ENCODE results near the gene RPS16. TPM values are rescaled to one million over a fixed set of nuclear protein-coding genes. Genes with fewer than 3 reads are reported as not detected.

The RPS16 gene
- total RNA-seq, 4 donors from 2014 or later = 718 to 1,665 (median 1,335) TPM

DNA sequence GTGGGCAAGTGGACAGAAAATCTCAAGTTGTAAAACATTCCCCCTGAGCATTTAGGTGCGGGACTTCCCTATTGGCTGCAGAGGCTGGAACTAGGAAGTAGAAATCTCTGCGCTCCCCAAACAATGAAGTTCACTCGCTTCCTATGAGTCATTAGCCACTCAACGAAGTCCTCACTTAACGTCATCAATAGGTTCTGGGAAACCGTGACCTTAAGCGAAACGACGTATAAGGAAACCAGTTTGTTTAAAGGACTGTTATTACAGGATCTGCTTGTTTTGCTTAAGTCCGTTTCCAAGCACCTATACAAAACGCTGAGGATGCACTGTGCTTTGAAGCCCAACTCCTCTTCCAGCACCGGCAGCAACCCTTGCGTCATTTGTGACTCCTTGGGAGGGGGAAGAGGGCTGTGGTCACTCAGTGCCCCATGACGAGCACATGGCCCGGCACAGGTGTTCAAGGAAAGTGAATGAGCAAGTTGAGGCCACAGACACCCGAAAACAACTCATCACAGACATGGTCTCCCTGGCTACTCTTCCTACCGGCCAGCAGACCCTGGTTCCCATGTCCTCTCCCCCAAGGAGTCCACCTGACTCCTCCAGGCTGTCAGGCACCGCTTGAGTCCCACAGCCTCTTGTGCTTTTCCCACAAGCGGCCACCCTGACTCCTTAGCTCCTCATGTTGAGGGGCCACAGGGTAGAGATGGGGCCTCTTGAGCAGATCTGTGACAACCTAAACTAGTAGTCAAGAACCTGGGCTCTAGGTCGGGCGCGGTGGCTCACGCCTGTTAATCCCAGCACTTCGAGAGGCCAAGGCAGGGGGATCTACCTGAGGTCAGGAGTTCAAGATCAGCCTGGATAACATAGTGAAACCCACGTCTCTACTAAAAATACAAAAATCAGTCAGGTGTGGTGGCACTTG is 4.8 kb downstream of the RPS16 start:
- in situ Hi-C loops (cut with MboI; ENCODE audit: low pct_ligation_motif_present in 1 of 4, low pct_unique_long_range_greater_than_20kb in 1 of 4, low sequenced_read_pairs in 3 of 4) (loop anchor here in 1 of 4 donors (25.0 kb wide), 1 partner anchor 106 kb away; the partner anchor contains the start of genes EID2 and EID2B), intact Hi-C loops (cut with DNase I; ENCODE audit: low total_unique reads) (no loop called here)
- DNase-seq = peak; percentile 59
- Histone ChIP-seq H3K4me3 (no peak overlapping the region), H3K36me3 (peaks cover 0 to 26% (median 10%) of the 10 kb centered on the region in 4 donors), H3K4me1 (peaks cover 14 to 40% (median 32%) of the 10 kb centered on the region in 4 donors), H3K27ac (peak overlapping the region; percentile 49 to 88 (median 78)), H3K27me3 (no peaks in the 10 kb centered on the region), H3K9me3 (no peaks in the 10 kb centered on the region)
- WGBS, 2 donors (ENCODE audit: low coverage in 1 of 2) = 31 to 44% methylated on average over 5 to 25 of the region's 25 CpGs
- TF ChIP-seq POLR2A (IDR thresholded peaks at IDR 0.05) (peak; percentile 20), POLR2AphosphoS5 (IDR thresholded peaks at IDR 0.05) (peak; percentile 27 to 38 (median 34)), EP300 (IDR thresholded peaks at IDR 0.05; ENCODE audit: low read depth) (peak; percentile 59)
- TF ChIP-seq, protein P1, sequence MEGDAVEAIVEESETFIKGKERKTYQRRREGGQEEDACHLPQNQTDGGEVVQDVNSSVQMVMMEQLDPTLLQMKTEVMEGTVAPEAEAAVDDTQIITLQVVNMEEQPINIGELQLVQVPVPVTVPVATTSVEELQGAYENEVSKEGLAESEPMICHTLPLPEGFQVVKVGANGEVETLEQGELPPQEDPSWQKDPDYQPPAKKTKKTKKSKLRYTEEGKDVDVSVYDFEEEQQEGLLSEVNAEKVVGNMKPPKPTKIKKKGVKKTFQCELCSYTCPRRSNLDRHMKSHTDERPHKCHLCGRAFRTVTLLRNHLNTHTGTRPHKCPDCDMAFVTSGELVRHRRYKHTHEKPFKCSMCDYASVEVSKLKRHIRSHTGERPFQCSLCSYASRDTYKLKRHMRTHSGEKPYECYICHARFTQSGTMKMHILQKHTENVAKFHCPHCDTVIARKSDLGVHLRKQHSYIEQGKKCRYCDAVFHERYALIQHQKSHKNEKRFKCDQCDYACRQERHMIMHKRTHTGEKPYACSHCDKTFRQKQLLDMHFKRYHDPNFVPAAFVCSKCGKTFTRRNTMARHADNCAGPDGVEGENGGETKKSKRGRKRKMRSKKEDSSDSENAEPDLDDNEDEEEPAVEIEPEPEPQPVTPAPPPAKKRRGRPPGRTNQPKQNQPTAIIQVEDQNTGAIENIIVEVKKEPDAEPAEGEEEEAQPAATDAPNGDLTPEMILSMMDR (IDR thresholded peaks at IDR 0.05) = no peak

DNA sequence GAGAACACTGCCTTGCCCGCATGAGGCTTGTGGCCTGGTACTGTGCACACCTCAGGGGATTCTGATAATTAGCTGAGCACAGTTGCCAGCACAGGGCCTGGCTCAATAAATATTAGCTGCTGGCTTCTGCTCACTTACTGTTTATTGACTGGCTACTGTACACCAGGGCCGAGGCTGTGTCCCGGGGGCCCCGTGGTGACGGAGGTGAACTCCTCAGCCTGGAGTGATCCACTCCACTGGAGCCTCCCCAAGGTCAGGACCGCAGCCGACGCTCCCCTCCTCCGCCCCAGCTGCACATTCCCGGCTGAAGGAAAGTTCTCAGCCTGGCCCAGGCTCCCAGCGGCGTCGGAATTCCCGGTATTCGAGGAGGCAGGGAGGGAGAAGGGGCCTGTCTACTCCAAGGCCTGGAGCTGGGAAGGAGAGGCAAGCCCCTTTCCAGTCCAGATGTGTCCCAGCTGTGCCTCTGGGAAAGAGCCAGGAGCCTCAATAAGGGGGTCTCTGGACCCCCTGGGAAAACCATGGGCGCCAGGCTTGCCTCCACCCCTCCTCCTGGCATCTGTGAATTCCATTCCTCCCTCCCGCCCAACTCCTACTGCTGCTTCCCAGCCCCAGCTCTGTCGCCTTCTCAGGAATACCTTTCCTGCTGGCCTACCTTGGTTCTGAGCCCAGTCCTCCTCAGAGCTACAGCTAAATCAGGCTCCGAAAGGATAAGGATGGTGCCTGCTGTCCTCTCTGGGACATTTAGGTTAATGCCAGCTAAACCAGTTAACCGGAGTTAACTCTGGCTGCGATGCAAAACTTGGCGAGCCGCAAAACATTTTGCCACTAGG is 7.3 kb downstream of the RPS16 start:
- peaks cover 0 to 18% (median 7%) of the 10 kb centered on the region in 4 donors for H3K36me3 ChIP-seq
- intact Hi-C loops (cut with DNase I; ENCODE audit: low total_unique reads) = no loop called here
- no peaks in the 10 kb centered on the region for H3K9me3 ChIP-seq
- H3K4me3 ChIP-seq = no peak overlapping the region
- peak; percentile 51 for DNase-seq
- in situ Hi-C loops (cut with MboI; ENCODE audit: low pct_ligation_motif_present in 1 of 4, low pct_unique_long_range_greater_than_20kb in 1 of 4, low sequenced_read_pairs in 3 of 4) = loop anchor here in 1 of 4 donors (25.0 kb wide), 1 partner anchor 109 kb away; the partner anchor contains the start of genes EID2 and EID2B
- WGBS, 2 donors (ENCODE audit: low coverage in 1 of 2) = 32 to 43% methylated on average over 7 to 23 of the region's 23 CpGs
- peak overlapping the region; percentile 82 to 91 (median 86) for H3K27ac ChIP-seq
- TF ChIP-seq EP300 (IDR thresholded peaks at IDR 0.05; ENCODE audit: low read depth) (no peak), POLR2AphosphoS5 (IDR thresholded peaks at IDR 0.05) (peak in 2 of 3 donors; percentile 63 to 67), POLR2A (IDR thresholded peaks at IDR 0.05) (no peak)
- TF ChIP-seq, protein P1 (IDR thresholded peaks at IDR 0.05) = no peak
- peaks cover under 1 to 22% (median 15%) of the 10 kb centered on the region in 4 donors for H3K4me1 ChIP-seq
- H3K27me3 ChIP-seq = no peaks in the 10 kb centered on the region

DNA sequence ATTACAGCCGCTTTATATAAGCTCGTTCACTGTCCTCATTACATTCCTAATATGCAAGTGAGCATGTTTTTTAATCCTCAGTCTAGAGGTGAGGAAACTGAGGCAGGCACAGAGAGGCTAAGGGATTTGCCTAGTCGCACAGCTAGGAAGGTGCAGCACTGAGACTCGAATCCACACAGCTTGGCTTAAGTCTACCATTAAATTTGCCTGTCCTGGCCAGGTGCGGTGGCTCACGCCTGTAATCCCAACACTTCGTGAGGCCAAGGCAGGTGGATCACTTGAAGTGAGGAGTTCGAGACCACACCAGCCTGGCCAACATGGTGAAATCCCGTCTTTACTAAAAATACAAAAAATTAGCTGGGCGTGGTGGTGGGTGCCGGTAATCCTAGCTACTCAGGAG is 8.0 kb downstream of the RPS16 start:
- TF ChIP-seq, protein P1 (IDR thresholded peaks at IDR 0.05) = no peak
- no peak for TF ChIP-seq POLR2A (IDR thresholded peaks at IDR 0.05)
- Histone ChIP-seq H3K4me3 (no peak overlapping the region), H3K9me3 (no peaks in the 10 kb centered on the region), H3K27ac (peak overlapping the region; percentile 82 to 91 (median 86)), H3K36me3 (peaks cover 0 to 10% (median 4%) of the 10 kb centered on the region in 4 donors), H3K4me1 (peaks cover 0 to 20% (median 12%) of the 10 kb centered on the region in 4 donors), H3K27me3 (no peaks in the 10 kb centered on the region)
- intact Hi-C loops (cut with DNase I; ENCODE audit: low total_unique reads) (no loop called here), in situ Hi-C loops (cut with MboI; ENCODE audit: low pct_ligation_motif_present in 1 of 4, low pct_unique_long_range_greater_than_20kb in 1 of 4, low sequenced_read_pairs in 3 of 4) (loop anchor here in 1 of 4 donors (25.0 kb wide), 1 partner anchor 110 kb away; the partner anchor contains the start of genes EID2 and EID2B)
- DNase-seq = no peak
- WGBS, 2 donors (ENCODE audit: low coverage in 1 of 2) = 84 to 88% methylated on average over 3 to 11 of the region's 11 CpGs
